ENCODE data around the gene MYT1.

The MYT1 gene

DNA sequence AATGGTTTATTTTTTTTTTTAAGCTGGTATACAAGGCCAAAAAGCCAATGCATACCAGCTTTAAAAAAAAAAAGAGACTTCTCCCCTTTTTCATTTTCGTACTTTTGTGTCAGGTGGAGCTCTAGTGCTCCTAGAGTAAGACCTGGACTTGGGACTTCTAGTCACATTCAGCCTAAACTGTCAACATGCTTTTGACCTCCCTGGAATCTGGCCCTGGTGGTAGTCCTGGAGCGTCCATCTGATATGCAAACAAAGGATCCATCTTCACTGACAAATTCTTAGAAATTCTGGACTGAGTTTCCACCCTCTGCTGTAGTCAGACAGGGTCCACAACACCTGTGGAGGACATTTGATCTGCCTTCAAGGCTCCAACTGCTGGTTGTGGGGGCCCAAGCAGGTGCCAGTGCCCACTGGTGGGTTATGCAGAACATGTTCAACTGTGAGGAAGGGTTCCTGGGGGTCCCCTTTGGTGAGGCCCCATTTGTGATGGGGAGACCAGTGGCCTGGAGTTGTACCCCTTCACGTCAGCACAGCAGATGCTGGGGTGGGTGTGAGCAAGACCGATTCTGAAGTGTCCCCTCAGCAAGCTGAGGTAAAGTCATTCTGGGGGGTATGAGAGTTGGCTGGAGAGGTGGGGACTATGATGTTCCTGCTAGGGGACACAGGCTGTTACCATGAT is 78.7 kb downstream of the MYT1 start:
- FAIRE-seq = no peak
- no peak for DNase-seq (ENCODE audit: insufficient read length, low spot score)
- TF ChIP-seq, protein P1, sequence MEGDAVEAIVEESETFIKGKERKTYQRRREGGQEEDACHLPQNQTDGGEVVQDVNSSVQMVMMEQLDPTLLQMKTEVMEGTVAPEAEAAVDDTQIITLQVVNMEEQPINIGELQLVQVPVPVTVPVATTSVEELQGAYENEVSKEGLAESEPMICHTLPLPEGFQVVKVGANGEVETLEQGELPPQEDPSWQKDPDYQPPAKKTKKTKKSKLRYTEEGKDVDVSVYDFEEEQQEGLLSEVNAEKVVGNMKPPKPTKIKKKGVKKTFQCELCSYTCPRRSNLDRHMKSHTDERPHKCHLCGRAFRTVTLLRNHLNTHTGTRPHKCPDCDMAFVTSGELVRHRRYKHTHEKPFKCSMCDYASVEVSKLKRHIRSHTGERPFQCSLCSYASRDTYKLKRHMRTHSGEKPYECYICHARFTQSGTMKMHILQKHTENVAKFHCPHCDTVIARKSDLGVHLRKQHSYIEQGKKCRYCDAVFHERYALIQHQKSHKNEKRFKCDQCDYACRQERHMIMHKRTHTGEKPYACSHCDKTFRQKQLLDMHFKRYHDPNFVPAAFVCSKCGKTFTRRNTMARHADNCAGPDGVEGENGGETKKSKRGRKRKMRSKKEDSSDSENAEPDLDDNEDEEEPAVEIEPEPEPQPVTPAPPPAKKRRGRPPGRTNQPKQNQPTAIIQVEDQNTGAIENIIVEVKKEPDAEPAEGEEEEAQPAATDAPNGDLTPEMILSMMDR (IDR thresholded peaks at IDR 0.05; ENCODE audit: insufficient read depth, missing control alignments) = no peak

DNA sequence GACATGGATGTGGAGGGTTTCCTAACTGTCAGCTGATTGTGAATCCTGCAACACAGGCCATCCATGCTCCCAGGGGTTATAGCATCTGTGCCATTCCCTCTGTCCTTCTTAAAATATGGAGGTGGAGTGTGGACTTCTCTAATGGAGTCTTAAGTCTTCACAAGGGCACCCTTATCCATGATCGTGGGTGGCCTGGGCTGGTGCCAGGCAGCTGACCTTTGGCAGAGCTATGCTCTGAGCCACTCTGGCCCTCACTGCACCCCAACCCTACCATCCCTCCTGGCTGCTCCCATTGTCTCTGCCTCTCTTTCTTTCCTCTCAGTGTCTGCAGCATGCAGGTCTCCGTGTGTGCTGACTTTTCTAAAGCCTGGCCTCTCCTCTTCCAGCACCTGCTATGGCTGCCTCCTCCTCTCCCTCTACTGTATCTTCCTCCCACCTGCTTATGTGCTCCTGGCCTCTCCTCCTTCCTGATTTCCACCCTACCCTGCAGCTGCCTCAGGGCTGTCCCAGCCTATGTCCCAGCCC is 80.1 kb downstream of the MYT1 start:
- TF ChIP-seq, protein P1 (IDR thresholded peaks at IDR 0.05; ENCODE audit: insufficient read depth, missing control alignments) = no peak
- FAIRE-seq = no peak

GRCh38 chr20:64244870-64245603 is 80.8 kb downstream of the MYT1 start:
- FAIRE-seq = no peak
- DNase-seq (ENCODE audit: insufficient read length, low spot score) = no peak
- TF ChIP-seq, protein P1 (IDR thresholded peaks at IDR 0.05; ENCODE audit: insufficient read depth, missing control alignments) = no peak

More for the DNA sequence above, 80.1 kb downstream of the MYT1 start:
- no peak for DNase-seq (ENCODE audit: insufficient read length, low spot score)

- no peak for DNase-seq (ENCODE audit: insufficient read length, low spot score)
- TF ChIP-seq, protein P1 (IDR thresholded peaks at IDR 0.05; ENCODE audit: insufficient read depth, missing control alignments) = no peak
- no peak for FAIRE-seq
These were observed 81.7 kb downstream of the MYT1 start for GRCh38 chr20:64245746-64246595.

DNA sequence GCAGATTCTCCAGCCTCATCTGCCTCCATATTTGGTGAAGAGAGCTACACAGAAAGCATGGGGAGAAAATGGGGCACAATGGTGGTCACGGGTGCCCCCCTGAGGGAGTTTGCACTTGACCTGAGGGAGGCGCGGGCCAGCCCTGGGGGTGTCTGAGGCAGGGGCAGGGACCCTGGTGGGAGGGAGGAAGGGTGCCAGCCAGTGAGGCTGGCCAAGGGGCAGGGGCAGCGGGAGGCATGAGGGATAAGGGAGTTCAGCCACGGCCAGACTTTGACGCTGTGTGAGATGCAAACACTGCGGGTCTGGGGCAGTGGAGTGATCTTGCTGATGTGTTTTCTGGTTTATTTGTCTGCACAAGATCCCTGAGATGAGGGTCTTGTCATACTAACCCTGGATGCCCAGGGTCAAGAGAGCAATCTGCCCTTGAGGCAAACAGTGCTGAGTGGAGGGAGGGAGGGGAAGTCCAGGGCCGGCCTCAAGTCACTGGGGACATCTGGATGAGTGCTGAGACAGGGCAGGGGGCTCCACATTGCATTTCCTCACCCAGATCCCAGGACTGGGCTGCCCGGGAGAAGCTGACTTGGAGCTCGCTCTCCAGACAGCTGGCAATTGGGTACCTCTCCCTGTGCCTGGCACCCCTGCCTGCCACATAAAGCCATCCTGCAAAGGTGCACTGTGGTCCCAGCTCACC is 82.5 kb downstream of the MYT1 start:
- FAIRE-seq (no peak), DNase-seq (ENCODE audit: insufficient read length, low spot score) (no peak)
- TF ChIP-seq, protein P1 (IDR thresholded peaks at IDR 0.05; ENCODE audit: insufficient read depth, missing control alignments) = no peak

GRCh38 chr20:64247307-64247618 is 83.0 kb downstream of the MYT1 start:
- TF ChIP-seq, protein P1 (IDR thresholded peaks at IDR 0.05; ENCODE audit: insufficient read depth, missing control alignments) = no peak
- DNase-seq (ENCODE audit: insufficient read length, low spot score) (no peak), FAIRE-seq (no peak)
